Measurements from ENCODE around the gene MEGF6.

GRCh38 chr1:3657096-3657475 is 45.8 kb upstream of the MEGF6 start:
- no peak for TF ChIP-seq CTCF (IDR thresholded peaks at IDR 0.05)
- no peak for TF ChIP-seq POLR2A (IDR thresholded peaks at IDR 0.05)

Measured in adrenal gland (tissue), 5 donors.